ENCODE data around the gene C6orf58.

- no peak for TF ChIP-seq POLR2AphosphoS5 (IDR thresholded peaks at IDR 0.05; ENCODE audit: low read depth, low read length)
- no peak for TF ChIP-seq POLR2A (IDR thresholded peaks at IDR 0.05; ENCODE audit: low read depth, low read length)
- TF ChIP-seq TAF1 (IDR thresholded peaks at IDR 0.05; ENCODE audit: borderline replicate concordance, low read depth, low read length), result no peak
Observed at GRCh38 chr6:127566651-127567050, 10.3 kb upstream of the C6orf58 start.

Measured in GM12892 (cell line).